WTC11 (cell line): Measurements from ENCODE around the gene SERPIND1. TPM values are rescaled to one million over a fixed set of nuclear protein-coding genes. Genes with fewer than 3 reads are reported as not detected.

Experiments
- ATAC-seq: fragments of 200-7000 bp; cut with Tn5 transposase; 2 replicates; pipeline ENCODE4 v1.10.0; 2021; ENCODE audit warnings: mild to moderate bottlenecking, moderate library complexity
- CTCF ChIA-PET: fragments of 300-600 bp; sonication (Branson Sonifier 250); formaldehyde crosslinking; loops from one replicate; lab custom pipeline; 2021; ENCODE audit warnings: antibody characterized with exemption; lab: Charles Lee
- POLR2A ChIA-PET: fragments of 350-600 bp; sonication (Branson Sonifier 250); formaldehyde crosslinking; loops from one replicate; lab custom pipeline; 2021; ENCODE audit warnings: antibody characterized with exemption; lab: Charles Lee
- DNase-seq: peaks from one replicate; pipeline ENCODE4 v3.0.0; 2021; ENCODE audit warnings: low spot score
- H3K27ac Mint-ChIP-seq: 2 replicates; pipeline ENCODE4 v1.8.0; 2021; ENCODE audit warnings: mixed read lengths
- H3K27me3 Mint-ChIP-seq: 2 replicates; pipeline ENCODE4 v1.8.0; 2021; ENCODE audit warnings: low read depth, mild to moderate bottlenecking, moderate library complexity, mixed read lengths
- H3K36me3 Mint-ChIP-seq: 2 replicates; pipeline ENCODE4 v1.8.0; 2021; ENCODE audit warnings: mixed read lengths
- H3K4me1 Mint-ChIP-seq: 2 replicates; pipeline ENCODE4 v1.8.0; 2022; ENCODE audit warnings: mixed read lengths
- H3K4me3 Mint-ChIP-seq: 2 replicates; pipeline ENCODE4 v1.8.0; 2021; ENCODE audit warnings: mild to moderate bottlenecking, moderate library complexity, mixed read lengths
- H3K9me3 Mint-ChIP-seq: 2 replicates; pipeline ENCODE4 v1.8.0; 2021; ENCODE audit warnings: mixed read lengths
- ATF1 ChIP-seq: sonication (generic); formaldehyde crosslinking; IDR thresholded peaks from 2 replicates; pipeline ENCODE4 v1.8.1; 2023; ENCODE audit warnings: mild to moderate bottlenecking, moderate library complexity, missing genetic modification reagents
- CREM ChIP-seq: sonication (generic); formaldehyde crosslinking; IDR thresholded peaks from 2 replicates; pipeline ENCODE4 v1.8.1; 2022; ENCODE audit warnings: mild to moderate bottlenecking, missing genetic modification reagents, moderate library complexity
- ESRRA ChIP-seq: sonication (generic); formaldehyde crosslinking; IDR thresholded peaks from 2 replicates; pipeline ENCODE4 v1.8.1; 2022; ENCODE audit warnings: mild to moderate bottlenecking, missing genetic modification reagents, borderline replicate concordance
- FOXJ3 ChIP-seq: sonication (generic); formaldehyde crosslinking; IDR thresholded peaks from 2 replicates; pipeline ENCODE4 v1.9.0; 2021; ENCODE audit warnings: missing genetic modification reagents, mild to moderate bottlenecking, borderline replicate concordance
- FOXK1 ChIP-seq: sonication (generic); formaldehyde crosslinking; IDR thresholded peaks from 2 replicates; pipeline ENCODE4 v1.8.0; 2022; ENCODE audit warnings: mild to moderate bottlenecking, moderate library complexity, missing genetic modification reagents
- GTF2I ChIP-seq: fragments of 250-450 bp; sonication (Bioruptor Pico); conservative IDR thresholded peaks from 2 replicates; pipeline ENCODE4 v1.4.0; 2021; ENCODE audit warnings: mild to moderate bottlenecking
- JUN ChIP-seq: sonication (generic); formaldehyde crosslinking; IDR thresholded peaks from 2 replicates; pipeline ENCODE4 v1.8.0; 2023; ENCODE audit warnings: mild to moderate bottlenecking, missing genetic modification reagents
- MXD4 ChIP-seq: fragments of 250-450 bp; sonication (Bioruptor Pico); IDR thresholded peaks from 2 replicates; pipeline ENCODE4 v1.8.0; 2021; ENCODE audit warnings: mild to moderate bottlenecking, moderate library complexity, borderline replicate concordance
- NR3C1 ChIP-seq: sonication (generic); formaldehyde crosslinking; conservative IDR thresholded peaks from 2 replicates; pipeline ENCODE4 v1.8.1; 2023; ENCODE audit warnings: low read depth, mild to moderate bottlenecking, missing genetic modification reagents
- OVOL2 ChIP-seq: fragments of 250-450 bp; sonication (Bioruptor Pico); IDR thresholded peaks from 2 replicates; pipeline ENCODE4 v1.9.0; 2021; ENCODE audit warnings: mild to moderate bottlenecking, borderline replicate concordance
- PRRX2 ChIP-seq: fragments of 250-450 bp; sonication (Bioruptor Pico); IDR thresholded peaks from 2 replicates; pipeline ENCODE4 v1.8.0; 2021; ENCODE audit warnings: mild to moderate bottlenecking
- RELA ChIP-seq: sonication (generic); formaldehyde crosslinking; IDR thresholded peaks from 2 replicates; pipeline ENCODE4 v1.8.1; 2022; ENCODE audit warnings: missing genetic modification reagents, mild to moderate bottlenecking, borderline replicate concordance
- ZNF232 ChIP-seq: sonication (generic); formaldehyde crosslinking; IDR thresholded peaks from 2 replicates; pipeline ENCODE4 v1.8.0; 2022; ENCODE audit warnings: mild to moderate bottlenecking, missing genetic modification reagents
- ZNF396 ChIP-seq: fragments of 250-450 bp; sonication (Bioruptor Pico); IDR thresholded peaks from 2 replicates; pipeline ENCODE4 v1.8.0; 2021; ENCODE audit warnings: mild to moderate bottlenecking, moderate library complexity, borderline replicate concordance
- total RNA-seq: library from RNA; stranded (reverse); gene quantifications from 3 replicates; pipeline ENCODE4 v1.2.3, GENCODE V29; 2021
- TF ChIP-seq, protein P1 (sequence below): fragments of 250-450 bp; sonication (Bioruptor Pico); IDR thresholded peaks from 2 replicates; pipeline ENCODE4 v1.9.0; 2021; ENCODE audit warnings: moderate library complexity, mild to moderate bottlenecking, inconsistent platforms, borderline replicate concordance
- TF ChIP-seq, protein P2 (sequence below): sonication (generic); formaldehyde crosslinking; IDR thresholded peaks from 2 replicates; pipeline ENCODE4 v1.8.0; 2022; ENCODE audit warnings: mild to moderate bottlenecking, missing genetic modification reagents
- TF ChIP-seq, protein P3 (sequence below): sonication (generic); formaldehyde crosslinking; IDR thresholded peaks from 2 replicates; pipeline ENCODE4 v1.8.0; 2023; ENCODE audit warnings: missing genetic modification reagents, mild to moderate bottlenecking, borderline replicate concordance
- TF ChIP-seq, protein P4 (sequence below): fragments of 250-450 bp; sonication (Bioruptor Pico); IDR thresholded peaks from 2 replicates; pipeline ENCODE4 v1.8.0; 2021; ENCODE audit warnings: mild to moderate bottlenecking
- TF ChIP-seq, protein P5 (sequence below): sonication (generic); formaldehyde crosslinking; IDR thresholded peaks from 2 replicates; pipeline ENCODE4 v1.8.0; 2023; ENCODE audit warnings: mild to moderate bottlenecking, missing genetic modification reagents
- TF ChIP-seq, protein P6 (sequence below): sonication (generic); formaldehyde crosslinking; conservative IDR thresholded peaks from 2 replicates; pipeline ENCODE4 v1.8.1; 2022; ENCODE audit warnings: mild to moderate bottlenecking, missing genetic modification reagents

SERPIND1 gene
- total RNA-seq, 1 experiment from 2014 or later, result 0.22 TPM

DNA sequence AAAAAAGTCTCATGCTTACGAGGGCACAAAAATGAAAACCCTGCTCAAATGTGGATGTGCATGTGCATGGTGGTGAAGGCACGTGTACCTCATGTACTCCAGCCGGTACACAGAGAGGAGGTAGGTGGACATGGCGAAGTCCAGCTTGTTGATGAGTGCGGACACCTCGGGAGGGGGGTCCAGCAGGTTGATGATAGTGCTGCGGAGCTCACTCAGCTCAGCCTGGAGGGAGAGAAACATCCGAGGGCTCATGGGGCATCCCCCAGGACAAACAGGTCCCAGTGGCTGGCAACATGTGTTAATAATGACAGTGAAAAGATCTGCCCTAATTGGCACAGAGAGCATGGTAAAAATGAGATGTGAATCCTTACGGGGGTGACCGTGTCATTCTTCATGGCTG, 9.2 kb upstream of the SERPIND1 start:
- DNase-seq, result no peak
- Mint-ChIP-seq H3K36me3 (peaks cover 13% of the 10 kb centered on the region), H3K27me3 (no peaks in the 10 kb centered on the region), H3K27ac (peak overlapping the region; percentile 78; the same call in 1 of the 2 replicates), H3K4me3 (no peak overlapping the region), H3K9me3 (no peaks in the 10 kb centered on the region), H3K4me1 (no peaks in the 10 kb centered on the region)
- no peak for TF ChIP-seq ZNF232
- TF ChIP-seq JUN (CRISPR knock-in tag), result no peak
- TF ChIP-seq, protein P1, sequence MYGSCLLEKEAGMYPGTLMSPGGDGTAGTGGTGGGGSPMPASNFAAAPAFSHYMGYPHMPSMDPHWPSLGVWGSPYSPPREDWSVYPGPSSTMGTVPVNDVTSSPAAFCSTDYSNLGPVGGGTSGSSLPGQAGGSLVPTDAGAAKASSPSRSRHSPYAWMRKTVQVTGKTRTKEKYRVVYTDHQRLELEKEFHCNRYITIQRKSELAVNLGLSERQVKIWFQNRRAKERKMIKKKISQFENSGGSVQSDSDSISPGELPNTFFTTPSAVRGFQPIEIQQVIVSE (CRISPR knock-in tag), result no peak
- TF ChIP-seq CREM (CRISPR knock-in tag), result no peak
- TF ChIP-seq, protein P2, sequence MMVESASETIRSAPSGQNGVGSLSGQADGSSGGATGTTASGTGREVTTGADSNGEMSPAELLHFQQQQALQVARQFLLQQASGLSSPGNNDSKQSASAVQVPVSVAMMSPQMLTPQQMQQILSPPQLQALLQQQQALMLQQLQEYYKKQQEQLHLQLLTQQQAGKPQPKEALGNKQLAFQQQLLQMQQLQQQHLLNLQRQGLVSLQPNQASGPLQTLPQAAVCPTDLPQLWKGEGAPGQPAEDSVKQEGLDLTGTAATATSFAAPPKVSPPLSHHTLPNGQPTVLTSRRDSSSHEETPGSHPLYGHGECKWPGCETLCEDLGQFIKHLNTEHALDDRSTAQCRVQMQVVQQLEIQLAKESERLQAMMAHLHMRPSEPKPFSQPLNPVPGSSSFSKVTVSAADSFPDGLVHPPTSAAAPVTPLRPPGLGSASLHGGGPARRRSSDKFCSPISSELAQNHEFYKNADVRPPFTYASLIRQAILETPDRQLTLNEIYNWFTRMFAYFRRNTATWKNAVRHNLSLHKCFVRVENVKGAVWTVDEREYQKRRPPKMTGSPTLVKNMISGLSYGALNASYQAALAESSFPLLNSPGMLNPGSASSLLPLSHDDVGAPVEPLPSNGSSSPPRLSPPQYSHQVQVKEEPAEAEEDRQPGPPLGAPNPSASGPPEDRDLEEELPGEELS (CRISPR knock-in tag), result no peak
- TF ChIP-seq, protein P3, sequence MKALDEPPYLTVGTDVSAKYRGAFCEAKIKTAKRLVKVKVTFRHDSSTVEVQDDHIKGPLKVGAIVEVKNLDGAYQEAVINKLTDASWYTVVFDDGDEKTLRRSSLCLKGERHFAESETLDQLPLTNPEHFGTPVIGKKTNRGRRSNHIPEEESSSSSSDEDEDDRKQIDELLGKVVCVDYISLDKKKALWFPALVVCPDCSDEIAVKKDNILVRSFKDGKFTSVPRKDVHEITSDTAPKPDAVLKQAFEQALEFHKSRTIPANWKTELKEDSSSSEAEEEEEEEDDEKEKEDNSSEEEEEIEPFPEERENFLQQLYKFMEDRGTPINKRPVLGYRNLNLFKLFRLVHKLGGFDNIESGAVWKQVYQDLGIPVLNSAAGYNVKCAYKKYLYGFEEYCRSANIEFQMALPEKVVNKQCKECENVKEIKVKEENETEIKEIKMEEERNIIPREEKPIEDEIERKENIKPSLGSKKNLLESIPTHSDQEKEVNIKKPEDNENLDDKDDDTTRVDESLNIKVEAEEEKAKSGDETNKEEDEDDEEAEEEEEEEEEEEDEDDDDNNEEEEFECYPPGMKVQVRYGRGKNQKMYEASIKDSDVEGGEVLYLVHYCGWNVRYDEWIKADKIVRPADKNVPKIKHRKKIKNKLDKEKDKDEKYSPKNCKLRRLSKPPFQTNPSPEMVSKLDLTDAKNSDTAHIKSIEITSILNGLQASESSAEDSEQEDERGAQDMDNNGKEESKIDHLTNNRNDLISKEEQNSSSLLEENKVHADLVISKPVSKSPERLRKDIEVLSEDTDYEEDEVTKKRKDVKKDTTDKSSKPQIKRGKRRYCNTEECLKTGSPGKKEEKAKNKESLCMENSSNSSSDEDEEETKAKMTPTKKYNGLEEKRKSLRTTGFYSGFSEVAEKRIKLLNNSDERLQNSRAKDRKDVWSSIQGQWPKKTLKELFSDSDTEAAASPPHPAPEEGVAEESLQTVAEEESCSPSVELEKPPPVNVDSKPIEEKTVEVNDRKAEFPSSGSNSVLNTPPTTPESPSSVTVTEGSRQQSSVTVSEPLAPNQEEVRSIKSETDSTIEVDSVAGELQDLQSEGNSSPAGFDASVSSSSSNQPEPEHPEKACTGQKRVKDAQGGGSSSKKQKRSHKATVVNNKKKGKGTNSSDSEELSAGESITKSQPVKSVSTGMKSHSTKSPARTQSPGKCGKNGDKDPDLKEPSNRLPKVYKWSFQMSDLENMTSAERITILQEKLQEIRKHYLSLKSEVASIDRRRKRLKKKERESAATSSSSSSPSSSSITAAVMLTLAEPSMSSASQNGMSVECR (CRISPR knock-in tag), result no peak
- no peak for TF ChIP-seq ATF1 (CRISPR knock-in tag)
- no peak for TF ChIP-seq PRRX2 (CRISPR knock-in tag)
- no peak for TF ChIP-seq ESRRA (CRISPR knock-in tag)
- TF ChIP-seq OVOL2 (CRISPR knock-in tag), result no peak
- TF ChIP-seq MXD4 (CRISPR knock-in tag), result no peak
- no peak for TF ChIP-seq FOXJ3
- TF ChIP-seq NR3C1 (CRISPR knock-in tag), result no peak
- TF ChIP-seq FOXK1, result no peak
- TF ChIP-seq, protein P4, sequence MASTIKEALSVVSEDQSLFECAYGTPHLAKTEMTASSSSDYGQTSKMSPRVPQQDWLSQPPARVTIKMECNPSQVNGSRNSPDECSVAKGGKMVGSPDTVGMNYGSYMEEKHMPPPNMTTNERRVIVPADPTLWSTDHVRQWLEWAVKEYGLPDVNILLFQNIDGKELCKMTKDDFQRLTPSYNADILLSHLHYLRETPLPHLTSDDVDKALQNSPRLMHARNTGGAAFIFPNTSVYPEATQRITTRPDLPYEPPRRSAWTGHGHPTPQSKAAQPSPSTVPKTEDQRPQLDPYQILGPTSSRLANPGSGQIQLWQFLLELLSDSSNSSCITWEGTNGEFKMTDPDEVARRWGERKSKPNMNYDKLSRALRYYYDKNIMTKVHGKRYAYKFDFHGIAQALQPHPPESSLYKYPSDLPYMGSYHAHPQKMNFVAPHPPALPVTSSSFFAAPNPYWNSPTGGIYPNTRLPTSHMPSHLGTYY (CRISPR knock-in tag), result no peak
- TF ChIP-seq GTF2I (CRISPR knock-in tag), result no peak
- no peak for TF ChIP-seq RELA (CRISPR knock-in tag)
- TF ChIP-seq, protein P5, sequence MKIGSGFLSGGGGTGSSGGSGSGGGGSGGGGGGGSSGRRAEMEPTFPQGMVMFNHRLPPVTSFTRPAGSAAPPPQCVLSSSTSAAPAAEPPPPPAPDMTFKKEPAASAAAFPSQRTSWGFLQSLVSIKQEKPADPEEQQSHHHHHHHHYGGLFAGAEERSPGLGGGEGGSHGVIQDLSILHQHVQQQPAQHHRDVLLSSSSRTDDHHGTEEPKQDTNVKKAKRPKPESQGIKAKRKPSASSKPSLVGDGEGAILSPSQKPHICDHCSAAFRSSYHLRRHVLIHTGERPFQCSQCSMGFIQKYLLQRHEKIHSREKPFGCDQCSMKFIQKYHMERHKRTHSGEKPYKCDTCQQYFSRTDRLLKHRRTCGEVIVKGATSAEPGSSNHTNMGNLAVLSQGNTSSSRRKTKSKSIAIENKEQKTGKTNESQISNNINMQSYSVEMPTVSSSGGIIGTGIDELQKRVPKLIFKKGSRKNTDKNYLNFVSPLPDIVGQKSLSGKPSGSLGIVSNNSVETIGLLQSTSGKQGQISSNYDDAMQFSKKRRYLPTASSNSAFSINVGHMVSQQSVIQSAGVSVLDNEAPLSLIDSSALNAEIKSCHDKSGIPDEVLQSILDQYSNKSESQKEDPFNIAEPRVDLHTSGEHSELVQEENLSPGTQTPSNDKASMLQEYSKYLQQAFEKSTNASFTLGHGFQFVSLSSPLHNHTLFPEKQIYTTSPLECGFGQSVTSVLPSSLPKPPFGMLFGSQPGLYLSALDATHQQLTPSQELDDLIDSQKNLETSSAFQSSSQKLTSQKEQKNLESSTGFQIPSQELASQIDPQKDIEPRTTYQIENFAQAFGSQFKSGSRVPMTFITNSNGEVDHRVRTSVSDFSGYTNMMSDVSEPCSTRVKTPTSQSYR (CRISPR knock-in tag), result no peak
- TF ChIP-seq, protein P6, sequence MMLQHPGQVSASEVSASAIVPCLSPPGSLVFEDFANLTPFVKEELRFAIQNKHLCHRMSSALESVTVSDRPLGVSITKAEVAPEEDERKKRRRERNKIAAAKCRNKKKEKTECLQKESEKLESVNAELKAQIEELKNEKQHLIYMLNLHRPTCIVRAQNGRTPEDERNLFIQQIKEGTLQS (CRISPR knock-in tag), result no peak
- no peak for TF ChIP-seq ZNF396 (CRISPR knock-in tag)
- ChIA-PET CTCF (interaction anchor here (1.7 kb wide), 1 partner anchor 20 kb away, joined by 7 read pairs; no protein-coding TSS in a partner anchor), POLR2A (no interaction called here)
- no peak for ATAC-seq
